Activated CD4-positive, alpha-beta T cell treated with anti-CD3 and anti-CD28 coated beads for 48 hours (primary cell): ENCODE data around the gene SEPHS1.
"Not testable (repeated sequence)": the region's sequence is repeated elsewhere in the genome, so short reads cannot be mapped to it uniquely, and the experiment has no call there.

ENCODE experiments used
- DNase-seq: peaks from one replicate; pipeline ENCODE4 v3.0.0-alpha.2; 2020

Gene SEPHS1

DNA sequence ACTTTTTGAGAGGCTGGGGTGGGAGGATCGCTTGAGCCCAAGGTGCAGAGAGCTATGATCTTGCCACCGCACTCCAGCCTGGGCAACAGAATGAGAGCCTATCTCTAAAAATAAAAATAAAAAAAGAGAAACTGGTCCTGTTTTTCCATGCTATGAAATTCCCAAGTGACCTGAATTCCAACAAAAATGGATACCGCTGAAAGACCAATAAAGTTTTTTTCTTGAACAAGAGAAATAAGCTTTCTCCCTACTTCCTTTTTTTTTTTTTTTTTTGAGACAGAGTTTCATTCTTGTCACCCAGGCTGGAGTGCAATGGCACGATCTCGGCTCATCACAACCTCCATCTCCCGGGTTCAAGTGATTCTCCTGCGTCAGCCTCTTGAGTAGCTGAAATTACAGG lies 12.5 kb upstream of the SEPHS1 start:
- no peak for DNase-seq

DNA sequence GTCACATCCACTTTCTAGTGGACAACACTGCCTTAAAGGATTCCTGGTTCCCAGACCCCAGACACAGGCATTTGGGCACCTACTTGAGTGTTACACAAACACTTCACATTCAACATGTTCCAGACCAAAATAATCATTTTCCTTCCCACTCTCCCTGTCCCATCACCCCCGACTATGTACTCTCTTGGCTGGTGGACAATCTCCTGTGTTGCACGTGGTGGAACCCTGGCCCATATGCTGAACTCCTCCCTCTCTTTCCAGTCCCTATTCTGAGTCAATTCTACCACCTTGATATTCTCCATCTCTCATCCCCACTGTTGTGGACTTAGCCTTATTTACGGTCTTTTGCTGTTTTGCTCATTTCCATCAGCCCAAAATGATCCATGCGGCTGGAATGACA lies 8.3 kb upstream of the SEPHS1 start:
- DNase-seq = no peak

DNA sequence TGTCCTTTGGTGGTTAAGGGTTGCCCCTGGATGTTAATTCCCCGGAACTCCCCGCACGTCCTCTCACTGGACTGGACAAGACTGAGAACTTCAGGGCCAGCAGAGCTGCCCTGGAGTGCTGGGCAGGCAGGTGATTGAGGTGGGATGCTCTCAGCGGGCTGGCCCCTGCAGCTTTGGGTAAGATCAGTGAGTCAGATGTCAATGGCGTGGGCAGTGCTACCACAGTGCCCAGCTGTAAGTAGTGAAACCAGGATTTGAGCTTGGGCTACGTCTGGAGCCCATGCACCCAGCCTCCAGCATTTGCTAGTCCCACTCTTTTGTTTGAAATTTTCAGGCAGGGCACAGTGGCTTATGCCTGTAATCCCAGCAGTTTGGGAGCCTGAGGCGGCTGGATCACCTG lies 6.7 kb upstream of the SEPHS1 start:
- no peak for DNase-seq

- peak; percentile 8 for DNase-seq
Measured at GRCh38 chr10:13352519-13352918, 4.4 kb upstream of the SEPHS1 start.

DNA sequence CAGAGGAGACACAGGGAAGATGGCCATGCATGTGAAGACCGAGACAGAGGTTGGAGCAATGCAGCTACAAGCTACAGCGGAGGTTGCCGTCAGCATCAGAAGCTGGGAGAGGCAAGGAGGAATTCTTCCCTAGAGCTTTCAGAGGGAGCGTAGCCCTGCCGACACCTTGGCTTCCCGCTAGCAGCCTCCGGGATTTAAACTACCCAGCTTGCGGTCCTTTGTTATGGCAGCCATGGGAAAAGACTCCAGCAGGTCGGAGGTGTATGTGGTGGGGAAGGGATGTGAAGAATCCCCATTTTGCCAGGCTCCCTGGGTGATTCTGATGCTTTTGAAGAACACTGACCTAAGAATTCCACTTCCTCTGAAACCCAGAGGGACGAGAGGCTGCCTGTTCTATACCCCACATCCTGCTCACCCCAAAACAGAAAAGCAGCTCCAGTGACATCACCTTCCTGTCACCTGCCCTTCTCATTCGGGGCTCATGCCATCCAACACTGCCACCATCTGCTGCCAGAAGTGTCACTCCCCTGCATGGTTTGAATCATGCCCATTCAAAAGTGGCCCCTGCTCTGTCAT lies 3.3 kb upstream of the SEPHS1 start:
- peak; percentile 41 for DNase-seq

- DNase-seq = peak; percentile 57
Measured at GRCh38 chr10:13349463-13350274, 1.6 kb upstream of the SEPHS1 start.

DNA sequence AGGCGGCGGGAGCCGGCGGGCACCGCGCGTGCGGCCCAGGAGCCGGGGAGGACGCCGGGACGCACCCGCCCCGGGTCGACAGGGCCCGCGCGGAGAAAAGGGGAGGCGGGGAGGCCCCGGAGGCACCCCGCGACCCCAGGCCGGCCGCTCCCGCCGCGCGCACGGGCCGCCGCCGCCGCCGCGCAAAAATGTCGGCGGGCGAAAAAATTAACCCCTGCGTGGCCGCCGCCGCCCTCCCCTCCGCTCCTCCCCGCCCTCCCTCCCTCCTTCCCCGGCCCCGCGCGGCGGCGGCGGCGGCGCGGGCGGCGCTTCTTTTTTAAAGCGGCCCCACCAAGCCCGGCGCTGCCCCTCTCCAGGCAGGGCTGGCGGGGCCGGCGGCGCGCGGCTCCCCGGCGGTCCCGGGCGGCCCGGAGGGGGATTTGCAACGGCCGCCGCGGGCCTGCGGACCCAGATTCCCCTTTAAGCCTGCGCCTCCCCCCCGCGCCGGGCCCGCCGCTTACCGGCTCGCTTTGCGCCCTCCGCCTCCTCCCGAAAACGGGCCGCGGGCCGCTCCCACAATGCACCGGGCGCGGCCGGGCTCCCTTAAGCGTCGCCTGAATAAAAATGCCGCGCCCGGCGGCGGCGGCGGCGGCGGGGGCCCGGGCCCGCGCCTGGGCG lies 465 bp downstream of the SEPHS1 start:
- peak; percentile 85 for DNase-seq

- peak; percentile 23 for DNase-seq
Measured at GRCh38 chr10:13347043-13347499, 1.0 kb downstream of the SEPHS1 start.

DNA sequence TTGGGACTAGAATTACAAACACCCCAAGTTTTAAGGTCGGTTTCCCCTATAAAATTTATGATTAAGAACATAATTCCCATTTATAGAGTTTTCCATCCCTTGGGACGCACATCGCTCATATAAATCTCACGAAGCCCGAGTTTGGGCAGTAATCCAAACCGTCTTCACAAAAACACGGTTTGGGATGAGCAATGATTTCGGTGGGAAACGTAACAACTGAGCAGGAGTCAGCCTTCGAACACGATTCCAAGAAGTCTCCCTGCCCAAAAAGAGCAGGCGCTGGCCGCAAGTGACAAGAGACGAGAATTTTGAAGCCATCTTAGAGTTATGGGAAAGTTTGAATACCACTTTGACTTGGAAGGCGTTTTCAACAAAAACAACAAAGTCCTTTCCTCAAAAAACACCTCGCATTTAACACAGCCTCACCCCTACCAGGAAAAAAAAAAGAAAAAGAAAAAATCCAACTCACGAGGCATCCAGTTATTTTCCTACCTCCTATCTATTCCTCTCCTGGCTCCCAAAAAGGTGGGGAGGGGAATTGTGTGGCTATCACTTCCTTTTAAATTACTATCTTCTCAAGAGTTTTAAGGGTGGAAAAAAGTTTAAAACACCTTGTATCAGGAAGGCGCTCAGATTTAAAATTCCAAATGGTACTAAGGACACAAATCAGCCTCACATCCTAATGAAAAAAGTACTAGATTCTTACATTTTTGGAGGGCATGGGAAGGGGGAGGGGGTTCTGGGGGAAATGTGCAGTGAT lies 1.6 kb downstream of the SEPHS1 start:
- DNase-seq = no peak

- DNase-seq = peak; percentile 14
Measured at GRCh38 chr10:13340626-13341376, 7.3 kb downstream of the SEPHS1 start.

DNA sequence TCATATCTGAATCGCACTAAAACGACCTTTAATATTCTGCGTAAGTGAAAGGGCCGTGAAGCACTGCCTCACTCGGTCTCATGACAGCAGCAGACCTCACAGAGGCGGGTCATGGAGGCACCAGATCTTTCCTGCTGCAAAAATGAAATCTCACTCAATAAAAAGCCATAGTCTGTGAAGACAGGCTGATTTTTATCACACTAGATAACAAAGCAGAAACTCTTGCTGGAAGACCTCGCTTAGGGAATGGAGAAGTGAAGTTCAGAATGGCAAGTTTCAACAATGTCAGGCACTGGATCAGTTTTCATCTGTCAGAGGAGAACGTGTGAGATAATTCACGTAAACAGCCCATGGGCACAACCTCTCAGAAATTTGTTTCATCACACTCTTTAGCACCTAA lies 8.0 kb downstream of the SEPHS1 start:
- no peak for DNase-seq

DNA sequence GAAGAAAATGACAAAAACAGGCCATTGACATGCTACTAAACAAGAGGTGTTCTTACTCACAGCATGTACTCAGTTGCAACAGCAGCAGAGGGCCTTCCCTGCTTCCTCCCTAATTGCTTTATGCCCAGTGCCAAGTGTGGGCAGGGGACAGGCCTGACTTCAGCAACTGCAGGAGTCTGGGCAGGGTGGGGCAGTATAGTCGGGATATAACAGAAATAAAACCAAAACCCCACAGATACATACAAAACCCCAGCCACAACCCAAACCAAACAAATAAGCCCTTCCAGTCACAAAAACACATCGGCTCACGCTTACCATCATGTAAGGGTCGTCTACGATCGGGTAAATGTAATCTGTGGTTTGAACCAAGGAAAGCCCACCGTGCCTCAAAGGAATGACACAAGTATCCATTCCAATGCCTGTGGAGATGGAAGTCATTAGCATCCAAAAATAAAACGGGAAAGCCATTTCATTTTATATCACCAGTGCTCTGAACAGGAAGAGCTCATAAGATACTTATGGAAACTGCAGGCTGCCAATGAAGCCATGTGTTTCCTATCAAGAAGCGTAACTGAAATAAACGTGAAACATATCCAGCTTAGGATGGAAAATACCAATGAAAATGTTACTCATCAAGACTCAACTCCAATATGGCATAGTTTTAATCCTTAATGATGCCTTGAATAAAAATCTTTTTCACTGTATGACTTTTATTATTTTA lies 9.5 kb downstream of the SEPHS1 start:
- DNase-seq = no peak

DNA sequence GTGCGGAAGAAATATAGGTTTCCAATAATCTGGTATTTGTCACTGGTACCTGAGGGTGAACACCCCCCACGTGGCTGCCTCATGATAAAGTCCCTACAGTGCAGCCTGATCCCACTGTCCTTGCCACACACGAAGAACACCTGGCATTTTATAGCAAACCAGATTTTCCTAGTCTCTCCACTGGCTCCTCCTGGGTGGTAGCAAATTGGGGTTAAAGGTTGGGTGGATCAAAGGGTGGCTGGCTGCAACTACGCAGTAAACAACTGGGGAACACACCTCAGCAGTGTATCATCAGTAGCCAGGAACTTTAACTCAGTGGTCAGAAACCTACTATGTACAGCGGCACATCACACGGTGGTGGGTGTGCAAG lies 10.3 kb downstream of the SEPHS1 start:
- no peak for DNase-seq

GRCh38 chr10:13337128-13337826 lies 10.8 kb downstream of the SEPHS1 start:
- no peak for DNase-seq

DNA sequence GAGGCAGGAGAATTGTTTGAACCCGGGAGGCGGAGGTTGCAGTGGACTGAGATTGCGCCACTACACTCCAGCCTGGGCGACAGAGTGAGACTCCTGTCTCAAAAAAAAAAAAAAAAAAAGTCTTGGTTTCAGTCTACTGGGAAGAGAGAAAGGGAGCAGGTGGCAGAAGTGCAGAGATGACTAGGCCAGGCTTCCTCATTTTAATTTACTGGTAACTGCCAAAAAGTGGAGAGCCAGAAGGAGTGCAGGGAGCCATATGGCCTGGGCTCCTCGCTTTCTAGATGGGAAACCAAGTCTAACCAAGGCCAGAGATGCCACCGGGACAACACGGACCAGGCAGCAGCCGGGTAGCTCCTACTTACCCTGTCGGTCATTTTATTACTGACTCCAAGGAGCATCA lies 12.2 kb downstream of the SEPHS1 start:
- DNase-seq = no peak

DNA sequence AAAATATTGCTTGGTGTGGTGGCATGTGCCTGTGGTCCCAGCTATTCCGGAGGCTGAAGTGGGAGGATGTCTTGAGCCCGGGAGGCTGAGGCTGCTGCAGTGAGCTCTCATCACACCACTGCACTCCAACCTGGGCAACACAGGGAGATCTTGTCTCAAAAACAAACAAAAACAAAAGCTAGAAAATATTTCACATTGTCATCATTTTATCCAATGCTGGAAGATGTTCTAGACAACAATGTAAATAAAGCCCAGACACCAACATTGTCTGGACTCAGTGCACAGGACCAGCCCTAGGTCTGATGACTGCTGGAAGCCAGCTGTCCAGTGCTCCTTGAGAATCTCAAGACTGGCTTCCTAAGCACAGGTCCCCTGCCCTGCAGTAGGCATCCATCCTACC lies 13.5 kb downstream of the SEPHS1 start:
- no peak for DNase-seq

GRCh38 chr10:13331646-13332045 lies 16.4 kb downstream of the SEPHS1 start:
- no peak for DNase-seq

- DNase-seq = not testable (repeated sequence)
Measured at GRCh38 chr10:13330980-13331379, 17.1 kb downstream of the SEPHS1 start.

- no peak for DNase-seq
Measured at GRCh38 chr10:13329565-13329964, 18.5 kb downstream of the SEPHS1 start.

DNA sequence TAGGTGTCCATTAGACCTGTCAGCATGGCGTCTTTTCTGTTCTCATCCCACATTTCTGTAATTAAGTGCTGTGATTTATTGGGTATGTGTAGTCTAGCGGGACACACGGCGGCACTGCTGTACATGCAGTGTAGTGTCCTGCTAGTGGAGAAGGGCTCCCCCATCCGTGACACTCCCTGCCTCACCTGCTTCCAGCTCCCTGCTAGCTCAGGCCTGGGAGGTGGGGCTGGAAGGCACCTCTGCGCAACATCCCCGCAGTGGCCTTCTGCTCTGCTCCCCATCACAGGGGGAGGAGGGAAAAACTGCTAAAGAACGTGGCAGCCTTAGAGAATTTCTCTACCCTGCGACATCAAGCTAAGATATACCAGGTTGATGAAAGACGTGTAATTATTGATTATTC lies 19.5 kb downstream of the SEPHS1 start:
- no peak for DNase-seq

DNA sequence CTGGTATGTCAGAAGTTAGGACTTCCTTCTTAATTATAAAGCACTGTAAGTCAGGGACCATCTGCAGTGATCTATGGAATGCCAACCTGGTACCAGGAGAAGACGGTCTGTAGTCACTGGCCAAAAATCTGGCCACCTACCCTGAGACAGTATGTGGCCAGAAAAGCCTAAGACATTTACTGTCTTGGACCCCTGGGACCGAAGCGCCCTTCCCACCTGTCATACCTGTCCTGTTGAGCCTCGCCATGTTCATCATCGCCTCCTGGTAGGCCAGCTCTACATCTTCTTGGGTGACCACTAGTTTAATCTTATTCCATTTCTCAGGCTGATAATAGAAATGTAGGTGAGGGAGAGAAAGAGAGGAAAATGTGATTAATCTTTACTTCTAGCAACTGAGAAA lies 20.0 kb downstream of the SEPHS1 start:
- DNase-seq = no peak
